Activated gamma-delta T cell treated with anti-CD3 and anti-CD28 coated beads, Interleukin-2, amount 50 U/mL, for 16 hours (primary cell): ENCODE results near the gene SH2D2A.

Experiments used
- DNase-seq: peaks from one replicate; pipeline ENCODE4 v3.0.0-alpha.2; 2020; ENCODE audit warnings: low read depth

Gene SH2D2A

GRCh38 chr1:156823210-156823790 lies 6.7 kb upstream of the SH2D2A start:
- no peak for DNase-seq

DNA sequence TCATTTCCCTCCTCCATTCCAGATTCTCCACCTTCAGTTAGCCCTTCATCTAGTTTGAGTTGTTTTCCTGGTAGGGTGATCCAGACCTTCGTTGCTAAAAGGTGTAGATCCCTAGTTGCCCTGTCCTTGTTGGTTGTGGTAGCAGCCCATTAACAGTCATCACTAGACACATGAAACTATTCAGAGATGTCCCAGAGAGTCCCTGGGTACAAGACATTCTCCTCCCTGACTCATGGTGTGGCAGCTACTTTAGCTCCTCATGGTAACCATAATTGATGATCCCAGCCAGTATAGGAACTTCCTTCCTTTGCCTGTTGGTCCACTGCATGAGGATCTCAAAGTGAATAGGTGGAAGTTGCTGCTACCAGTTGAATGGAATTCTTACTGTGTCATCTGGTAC lies 6.0 kb upstream of the SH2D2A start:
- DNase-seq, result no peak

GRCh38 chr1:156821801-156822200 lies 5.2 kb upstream of the SH2D2A start:
- no peak for DNase-seq

GRCh38 chr1:156815961-156816422 lies 656 bp downstream of the SH2D2A start:
- no peak for DNase-seq

GRCh38 chr1:156815307-156815826 lies 1.3 kb downstream of the SH2D2A start:
- no peak for DNase-seq

DNA sequence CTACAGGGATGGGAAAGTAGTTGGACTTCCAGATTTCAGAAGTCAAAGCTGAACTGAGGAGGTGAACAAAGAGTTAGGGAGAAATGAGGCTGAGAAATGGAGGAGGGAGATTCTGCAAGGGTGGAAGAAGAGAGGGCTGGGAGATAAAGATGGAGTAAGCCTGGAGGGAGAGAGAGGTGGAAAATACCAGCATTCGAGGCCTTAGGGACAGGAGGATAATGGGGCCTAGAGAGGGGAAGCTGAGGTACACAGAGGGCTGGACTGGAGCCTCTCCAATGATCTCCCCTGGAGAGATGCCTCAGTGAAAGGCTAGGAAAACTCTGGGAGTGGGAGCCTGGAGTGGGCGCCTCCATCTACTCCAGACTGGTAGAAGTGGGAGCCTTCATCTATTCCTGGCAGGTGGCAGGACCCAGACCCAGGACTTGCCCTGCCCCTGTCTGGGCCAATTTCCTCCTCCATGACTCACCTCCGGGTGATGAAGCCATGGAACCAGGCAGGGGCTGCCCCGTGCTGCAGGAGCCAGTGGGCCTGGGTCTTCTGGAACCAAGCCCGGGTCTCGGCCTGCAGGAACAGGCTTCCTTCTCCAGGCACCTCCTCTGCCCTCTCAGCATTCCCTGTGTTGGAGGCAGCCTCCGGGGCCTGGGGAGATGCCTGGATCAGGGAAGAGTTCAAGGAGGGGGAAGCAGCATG lies 1.9 kb downstream of the SH2D2A start:
- DNase-seq, result no peak

GRCh38 chr1:156813750-156814570 lies 2.7 kb downstream of the SH2D2A start:
- peak; percentile 60 for DNase-seq

GRCh38 chr1:156813298-156813697 lies 3.4 kb downstream of the SH2D2A start:
- no peak for DNase-seq

DNA sequence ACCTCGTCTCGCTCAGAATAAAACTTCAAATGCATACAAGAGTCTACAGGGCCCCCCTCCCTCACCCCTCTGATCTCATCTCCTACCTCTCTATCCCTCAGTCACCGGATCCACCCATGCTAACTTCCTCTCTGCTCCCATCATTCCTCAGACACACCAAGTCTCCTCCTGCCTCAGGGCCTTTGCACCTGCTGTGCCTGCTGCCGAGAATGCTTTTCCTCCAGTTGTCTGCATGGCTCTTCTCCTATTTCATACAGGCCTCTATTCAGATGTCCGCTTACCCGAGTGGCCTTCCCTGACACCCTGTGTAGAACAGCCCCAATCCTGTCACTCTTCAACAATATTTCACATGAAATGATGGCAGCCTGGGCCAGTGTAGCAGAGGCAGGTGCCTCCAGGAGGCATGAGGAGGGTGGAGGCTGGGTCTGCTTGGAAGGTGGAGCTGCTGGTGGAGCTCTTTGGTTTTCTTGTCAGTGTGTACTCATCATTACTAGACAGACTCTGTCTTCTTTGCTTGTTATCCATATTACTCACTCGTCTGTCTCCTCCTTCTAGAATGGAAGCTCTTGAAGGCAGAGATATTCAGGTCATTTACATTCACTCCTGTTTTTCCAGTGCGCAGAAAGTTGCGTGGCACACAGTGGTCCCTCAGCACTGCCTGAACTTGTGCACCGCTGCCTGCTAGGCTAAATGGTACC lies 4.2 kb downstream of the SH2D2A start:
- no peak for DNase-seq

DNA sequence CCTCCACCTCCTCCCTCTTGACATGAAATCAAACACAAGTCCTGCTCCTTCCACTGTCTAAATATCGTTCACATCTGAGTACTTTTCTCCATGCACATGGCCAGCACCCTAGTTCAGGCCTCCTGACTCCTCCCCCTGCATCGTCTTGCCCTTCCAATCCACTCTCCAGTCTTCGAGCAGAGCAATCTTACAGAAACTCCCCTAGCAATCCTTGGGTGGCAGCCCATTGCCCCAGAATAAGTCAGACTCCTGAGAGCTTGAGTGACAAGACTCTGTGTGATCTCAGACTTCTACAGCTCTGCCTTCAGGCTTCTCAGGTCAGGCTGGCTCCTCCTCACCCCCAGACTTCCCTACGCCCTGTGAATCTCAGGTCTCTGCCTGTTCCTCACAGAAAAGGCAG lies 5.5 kb downstream of the SH2D2A start:
- DNase-seq, result no peak

DNA sequence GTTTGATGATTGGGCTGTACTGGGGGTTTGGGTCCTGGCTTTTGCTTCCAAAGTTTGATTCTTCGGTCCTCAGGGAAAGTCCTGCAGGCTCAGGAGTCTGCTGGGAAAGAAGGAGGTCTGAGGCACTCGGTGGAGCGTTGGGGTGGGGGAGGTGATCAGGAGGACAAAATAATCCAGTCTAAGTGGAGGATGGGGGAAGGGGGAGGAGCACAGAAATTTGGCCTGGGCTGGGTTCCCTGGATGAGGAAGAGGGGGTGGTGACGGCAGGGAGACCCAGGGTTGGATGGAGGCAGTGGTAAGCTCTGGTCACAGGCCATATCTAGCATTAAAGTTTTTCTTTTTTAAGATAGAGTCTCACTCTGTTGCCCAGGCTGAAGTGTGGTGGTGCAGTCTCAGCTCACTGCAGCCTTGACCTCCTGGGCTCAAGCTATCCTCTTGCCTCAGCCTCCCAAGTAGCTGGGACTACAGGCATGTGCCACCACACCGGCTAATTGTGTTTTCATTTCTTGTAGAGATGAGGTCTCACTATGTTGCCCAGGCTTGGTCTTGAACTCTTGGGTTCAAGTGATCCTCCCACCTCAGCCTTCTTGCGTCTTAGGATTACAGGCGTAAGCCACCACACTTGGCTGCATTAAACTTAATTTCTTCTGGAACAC lies 6.8 kb downstream of the SH2D2A start:
- DNase-seq, result no peak

GRCh38 chr1:156809281-156809680 lies 7.4 kb downstream of the SH2D2A start:
- DNase-seq, result no peak

DNA sequence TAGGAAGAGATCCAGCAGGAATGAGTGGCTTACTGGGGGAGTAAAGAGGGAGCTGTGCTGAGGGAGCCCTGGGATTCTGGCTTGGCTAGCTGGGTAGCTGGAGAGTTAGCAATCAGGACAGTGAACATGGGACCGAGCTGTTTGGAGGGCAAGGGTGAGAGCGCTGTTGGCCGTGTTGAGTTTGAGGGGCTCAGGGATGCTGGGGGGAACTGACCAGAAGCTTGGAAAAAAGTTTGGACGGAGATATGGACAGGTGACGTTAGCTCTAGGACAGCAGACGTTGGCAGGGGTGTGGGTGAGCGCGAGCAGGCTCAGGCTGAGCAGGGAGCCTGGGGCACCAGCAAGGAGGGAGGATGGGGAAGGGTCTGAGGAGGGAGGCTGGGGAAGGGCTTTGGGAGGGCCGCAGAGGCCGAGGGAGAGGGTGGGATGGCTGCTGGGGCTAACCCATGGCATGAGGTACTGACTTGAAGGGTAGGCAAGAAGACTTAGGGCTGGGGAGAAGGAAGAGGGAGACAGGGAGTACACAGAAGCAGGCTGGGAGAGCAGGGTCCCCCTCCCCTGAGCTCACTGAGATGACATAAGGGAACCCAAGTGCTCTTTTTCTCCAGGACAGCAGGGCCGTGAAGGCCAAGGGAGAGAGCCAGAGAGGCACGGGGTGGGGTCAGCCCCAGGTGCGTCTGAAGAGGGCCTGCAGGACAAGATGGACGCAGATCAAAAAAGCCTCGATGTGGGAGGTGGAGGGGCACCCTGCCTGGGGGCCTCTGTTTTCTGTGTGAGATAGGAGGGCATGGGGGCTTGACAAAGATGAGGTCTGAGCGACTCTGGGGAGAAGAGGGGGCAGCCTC lies 8.2 kb downstream of the SH2D2A start:
- DNase-seq, result no peak

GRCh38 chr1:156807627-156808026 lies 9.0 kb downstream of the SH2D2A start:
- no peak for DNase-seq

- DNase-seq, result no peak
These were observed 9.9 kb downstream of the SH2D2A start for GRCh38 chr1:156806512-156807440.

- DNase-seq, result no peak
These were observed 10.7 kb downstream of the SH2D2A start for GRCh38 chr1:156805766-156806511.

DNA sequence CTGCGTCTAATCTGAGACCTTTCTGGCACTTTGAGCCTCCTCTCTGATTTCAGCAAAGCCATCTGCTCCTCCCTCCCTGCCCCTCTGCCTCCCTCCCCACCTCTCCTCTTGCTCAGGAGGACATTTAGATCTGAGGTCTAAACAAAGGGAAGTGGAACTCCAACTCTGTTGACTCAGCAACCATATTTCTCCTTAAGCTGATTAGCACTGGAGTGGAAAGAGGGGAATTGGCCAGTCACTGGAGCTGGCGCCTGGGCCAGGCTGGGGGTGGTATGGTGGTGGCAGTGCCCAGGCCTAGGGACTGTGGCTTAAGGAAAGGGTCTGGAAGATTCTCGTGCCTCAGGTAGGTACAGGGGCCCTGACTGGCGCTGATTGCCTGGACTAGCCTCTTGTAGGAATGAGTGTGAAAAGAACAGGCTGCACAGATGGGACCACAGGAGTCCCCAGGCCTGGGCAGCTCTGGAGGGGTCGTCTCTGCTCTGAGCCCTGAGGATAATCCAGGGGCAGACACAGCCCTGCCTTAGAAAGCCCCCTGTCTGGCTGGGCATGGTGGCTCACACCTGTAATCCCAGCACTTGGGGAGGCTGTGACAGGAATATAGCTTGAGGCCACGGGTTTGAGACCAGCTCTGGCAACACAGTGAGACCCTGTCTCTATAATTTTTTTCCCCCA lies 11.9 kb downstream of the SH2D2A start:
- DNase-seq, result no peak

GRCh38 chr1:156804026-156804425 lies 12.6 kb downstream of the SH2D2A start:
- no peak for DNase-seq
